Measurements from ENCODE around the gene GFRA1.

Gene GFRA1

GRCh38 chr10:116109881-116110280, 163.1 kb downstream of the GFRA1 start:
- ATAC-seq (ENCODE audit: insufficient read depth, low read depth): no peak

GRCh38 chr10:116109481-116109880, 163.5 kb downstream of the GFRA1 start:
- H2AFZ ChIP-seq (ENCODE audit: low read depth, low read length): no peak overlapping the region
- no peaks in the 10 kb centered on the region for H3K9me3 ChIP-seq (ENCODE audit: insufficient read depth, low read length, severe bottlenecking)
- H3K9ac ChIP-seq (ENCODE audit: low read depth, low read length): no peak overlapping the region
- DNase-seq (no peak), ATAC-seq (ENCODE audit: insufficient read depth, low read depth) (no peak)
- H3K4me1 ChIP-seq (ENCODE audit: insufficient read depth, low read length): no peaks in the 10 kb centered on the region
- no peak overlapping the region for H3K4me2 ChIP-seq (ENCODE audit: insufficient read depth, low read length)
- no peak overlapping the region for H3K4me3 ChIP-seq (ENCODE audit: low read depth in 1 of 2, low read length in 2 of 2)
- TF ChIP-seq CTCF (IDR thresholded peaks at IDR 0.05; ENCODE audit: borderline replicate concordance, extremely low read depth, low read length, poor library complexity, severe bottlenecking): no peak
- TF ChIP-seq EZH2 (IDR thresholded peaks at IDR 0.05; ENCODE audit: borderline replicate concordance, low read depth, low read length, severe bottlenecking): no peak
- H4K20me1 ChIP-seq (ENCODE audit: insufficient read depth, low read length): no peaks in the 10 kb centered on the region
- no peaks in the 10 kb centered on the region for H3K27me3 ChIP-seq (ENCODE audit: insufficient read depth, low read length, poor library complexity)
- no peaks in the 10 kb centered on the region for H3K79me2 ChIP-seq (ENCODE audit: insufficient read depth, low read length)
- H3K36me3 ChIP-seq (ENCODE audit: insufficient read depth, low read length): no peaks in the 10 kb centered on the region
- no peak overlapping the region for H3K27ac ChIP-seq (ENCODE audit: low read length)

More at GRCh38 chr10:116109881-116110280, 163.1 kb downstream of the GFRA1 start:
- H3K9me3 ChIP-seq (ENCODE audit: insufficient read depth, low read length, severe bottlenecking): no peaks in the 10 kb centered on the region
- H3K36me3 ChIP-seq (ENCODE audit: insufficient read depth, low read length): no peaks in the 10 kb centered on the region
- no peaks in the 10 kb centered on the region for H3K27me3 ChIP-seq (ENCODE audit: insufficient read depth, low read length, poor library complexity)
- no peaks in the 10 kb centered on the region for H3K4me1 ChIP-seq (ENCODE audit: insufficient read depth, low read length)
- DNase-seq: no peak
- H2AFZ ChIP-seq (ENCODE audit: low read depth, low read length): no peak overlapping the region
- H3K9ac ChIP-seq (ENCODE audit: low read depth, low read length): no peak overlapping the region
- H3K79me2 ChIP-seq (ENCODE audit: insufficient read depth, low read length): no peaks in the 10 kb centered on the region
- no peak overlapping the region for H3K4me3 ChIP-seq (ENCODE audit: low read depth in 1 of 2, low read length in 2 of 2)
- no peak overlapping the region for H3K27ac ChIP-seq (ENCODE audit: low read length)
- no peak overlapping the region for H3K4me2 ChIP-seq (ENCODE audit: insufficient read depth, low read length)
- H4K20me1 ChIP-seq (ENCODE audit: insufficient read depth, low read length): no peaks in the 10 kb centered on the region
- TF ChIP-seq EZH2 (IDR thresholded peaks at IDR 0.05; ENCODE audit: borderline replicate concordance, low read depth, low read length, severe bottlenecking) (no peak), CTCF (IDR thresholded peaks at IDR 0.05; ENCODE audit: borderline replicate concordance, extremely low read depth, low read length, poor library complexity, severe bottlenecking) (no peak)

- no peak overlapping the region for H3K4me3 ChIP-seq (ENCODE audit: low read depth in 1 of 2, low read length in 2 of 2)
- H3K4me2 ChIP-seq (ENCODE audit: insufficient read depth, low read length): no peak overlapping the region
- DNase-seq (no peak), ATAC-seq (ENCODE audit: insufficient read depth, low read depth) (no peak)
- TF ChIP-seq CTCF (IDR thresholded peaks at IDR 0.05; ENCODE audit: borderline replicate concordance, extremely low read depth, low read length, poor library complexity, severe bottlenecking): no peak
- TF ChIP-seq EZH2 (IDR thresholded peaks at IDR 0.05; ENCODE audit: borderline replicate concordance, low read depth, low read length, severe bottlenecking): no peak
- no peaks in the 10 kb centered on the region for H3K4me1 ChIP-seq (ENCODE audit: insufficient read depth, low read length)
- H2AFZ ChIP-seq (ENCODE audit: low read depth, low read length): no peak overlapping the region
- no peaks in the 10 kb centered on the region for H3K27me3 ChIP-seq (ENCODE audit: insufficient read depth, low read length, poor library complexity)
- H4K20me1 ChIP-seq (ENCODE audit: insufficient read depth, low read length): no peaks in the 10 kb centered on the region
- H3K36me3 ChIP-seq (ENCODE audit: insufficient read depth, low read length): no peaks in the 10 kb centered on the region
- H3K9ac ChIP-seq (ENCODE audit: low read depth, low read length): no peak overlapping the region
- no peak overlapping the region for H3K27ac ChIP-seq (ENCODE audit: low read length)
- no peaks in the 10 kb centered on the region for H3K79me2 ChIP-seq (ENCODE audit: insufficient read depth, low read length)
- no peaks in the 10 kb centered on the region for H3K9me3 ChIP-seq (ENCODE audit: insufficient read depth, low read length, severe bottlenecking)
Observed at GRCh38 chr10:116108095-116108494, 164.9 kb downstream of the GFRA1 start.

GRCh38 chr10:116106611-116107010, 166.4 kb downstream of the GFRA1 start:
- Histone ChIP-seq H3K4me3 (ENCODE audit: low read depth in 1 of 2, low read length in 2 of 2) (no peak overlapping the region), H3K27ac (ENCODE audit: low read length) (no peak overlapping the region), H3K27me3 (ENCODE audit: insufficient read depth, low read length, poor library complexity) (no peaks in the 10 kb centered on the region), H3K9ac (ENCODE audit: low read depth, low read length) (no peak overlapping the region), H3K79me2 (ENCODE audit: insufficient read depth, low read length) (no peaks in the 10 kb centered on the region), H3K9me3 (ENCODE audit: insufficient read depth, low read length, severe bottlenecking) (peaks cover 2% of the 10 kb centered on the region), H4K20me1 (ENCODE audit: insufficient read depth, low read length) (no peaks in the 10 kb centered on the region), H3K4me2 (ENCODE audit: insufficient read depth, low read length) (no peak overlapping the region), H2AFZ (ENCODE audit: low read depth, low read length) (no peak overlapping the region), H3K4me1 (ENCODE audit: insufficient read depth, low read length) (no peaks in the 10 kb centered on the region), H3K36me3 (ENCODE audit: insufficient read depth, low read length) (no peaks in the 10 kb centered on the region)
- DNase-seq (no peak), ATAC-seq (ENCODE audit: insufficient read depth, low read depth) (no peak)
- TF ChIP-seq EZH2 (IDR thresholded peaks at IDR 0.05; ENCODE audit: borderline replicate concordance, low read depth, low read length, severe bottlenecking) (no peak), CTCF (IDR thresholded peaks at IDR 0.05; ENCODE audit: borderline replicate concordance, extremely low read depth, low read length, poor library complexity, severe bottlenecking) (no peak)
